HUES64 (cell line): ENCODE data around the gene MKI67.

ENCODE experiments used
- H3K27ac ChIP-seq: 2 replicates; pipeline ENCODE4 v1.7.0; 2013; ENCODE audit warnings: low read depth, low read length, inconsistent platforms
- H3K27me3 ChIP-seq: 2 replicates; pipeline ENCODE4 v1.6.1; 2013; ENCODE audit warnings: mild to moderate bottlenecking, low read length; ENCODE audit not compliant: insufficient read depth
- H3K36me3 ChIP-seq: 2 replicates; pipeline ENCODE4 v1.6.1; 2013; ENCODE audit warnings: mild to moderate bottlenecking, low read length; ENCODE audit not compliant: insufficient read depth
- H3K4me1 ChIP-seq: 2 replicates; pipeline ENCODE4 v1.6.1; 2013; ENCODE audit warnings: mild to moderate bottlenecking, low read length, moderate library complexity; ENCODE audit not compliant: insufficient read depth
- H3K4me3 ChIP-seq: 2 replicates; pipeline ENCODE4 v1.5.1; 2013; ENCODE audit warnings: mild to moderate bottlenecking, low read length, moderate library complexity
- H3K9ac ChIP-seq: 2 replicates; pipeline ENCODE4 v1.6.1; 2013; ENCODE audit warnings: mild to moderate bottlenecking, low read depth, low read length
- H3K9me3 ChIP-seq: 2 replicates; pipeline ENCODE4 v1.6.1; 2013; ENCODE audit warnings: low read depth, low read length; ENCODE audit not compliant: insufficient read depth
- WGBS: fragments of 150-250, 120-280 bp; methylation state at CpG from one replicate; pipeline ENCODE4 v1.1.7; 2013; ENCODE audit warnings: missing lambda C conversion rate; 5-methylcytosine and 5-hydroxymethylcytosine counted together

The MKI67 gene

GRCh38 chr10:128070161-128070560 lies 56.1 kb downstream of the MKI67 start:
- no peaks in the 10 kb centered on the region for H3K4me1 ChIP-seq
- H3K27me3 ChIP-seq = 0 out of 2 replicates have a peak, but pooled peaks cover 7% of the 10 kb centered on the region
- 92% methylated on average over 10 of the region's 10 CpGs for WGBS
- H3K36me3 ChIP-seq = no peaks in the 10 kb centered on the region
- no peak overlapping the region for H3K9ac ChIP-seq
- H3K9me3 ChIP-seq = no peaks in the 10 kb centered on the region
- no peak overlapping the region for H3K4me3 ChIP-seq
- no peak overlapping the region for H3K27ac ChIP-seq

GRCh38 chr10:128069351-128070051 lies 56.7 kb downstream of the MKI67 start:
- 36% methylated on average over 28 of the region's 28 CpGs for WGBS
- Histone ChIP-seq H3K4me3 (no peak overlapping the region), H3K27me3 (0 out of 2 replicates have a peak, but pooled peaks cover 7% of the 10 kb centered on the region), H3K9me3 (no peaks in the 10 kb centered on the region), H3K27ac (no peak overlapping the region), H3K36me3 (no peaks in the 10 kb centered on the region), H3K9ac (no peak overlapping the region), H3K4me1 (no peaks in the 10 kb centered on the region)

- Histone ChIP-seq H3K27me3 (0 out of 2 replicates have a peak, but pooled peaks cover 7% of the 10 kb centered on the region), H3K4me3 (no peak overlapping the region), H3K9ac (no peak overlapping the region), H3K9me3 (no peaks in the 10 kb centered on the region), H3K4me1 (peaks cover 3% of the 10 kb centered on the region; the same call in 1 of the 2 replicates), H3K27ac (no peak overlapping the region), H3K36me3 (no peaks in the 10 kb centered on the region)
- 96% methylated on average over 19 of the region's 19 CpGs for WGBS
Measured at GRCh38 chr10:128068398-128069285, 57.6 kb downstream of the MKI67 start.

GRCh38 chr10:128067691-128068397 lies 58.4 kb downstream of the MKI67 start:
- Histone ChIP-seq H3K9me3 (no peaks in the 10 kb centered on the region), H3K27me3 (0 out of 2 replicates have a peak, but pooled peaks cover 7% of the 10 kb centered on the region), H3K36me3 (no peaks in the 10 kb centered on the region), H3K4me1 (peaks cover 11% of the 10 kb centered on the region), H3K9ac (no peak overlapping the region), H3K4me3 (no peak overlapping the region), H3K27ac (no peak overlapping the region)
- WGBS = 95% methylated on average over 25 of the region's 25 CpGs

- no peaks in the 10 kb centered on the region for H3K9me3 ChIP-seq
- no peaks in the 10 kb centered on the region for H3K36me3 ChIP-seq
- no peak overlapping the region for H3K27ac ChIP-seq
- no peak overlapping the region for H3K9ac ChIP-seq
- H3K27me3 ChIP-seq = 0 out of 2 replicates have a peak, but pooled peaks cover 7% of the 10 kb centered on the region
- WGBS = 85% methylated on average over 13 of the region's 13 CpGs
- H3K4me3 ChIP-seq = no peak overlapping the region
- peaks cover 21% of the 10 kb centered on the region for H3K4me1 ChIP-seq
Measured at GRCh38 chr10:128066870-128067382, 59.3 kb downstream of the MKI67 start.

GRCh38 chr10:128065881-128066534 lies 60.2 kb downstream of the MKI67 start:
- no peak overlapping the region for H3K9ac ChIP-seq

GRCh38 chr10:128064970-128065580 lies 61.1 kb downstream of the MKI67 start:
- H3K27me3 ChIP-seq = 0 out of 2 replicates have a peak, but pooled peaks cover 3% of the 10 kb centered on the region
- H3K9me3 ChIP-seq = no peaks in the 10 kb centered on the region
- H3K4me3 ChIP-seq = no peak overlapping the region
- no peaks in the 10 kb centered on the region for H3K36me3 ChIP-seq
- 92% methylated on average over 17 of the region's 17 CpGs for WGBS
- peaks cover 21% of the 10 kb centered on the region for H3K4me1 ChIP-seq
- H3K9ac ChIP-seq = no peak overlapping the region
- H3K27ac ChIP-seq = no peak overlapping the region

More at GRCh38 chr10:128065881-128066534, 60.2 kb downstream of the MKI67 start:
- H3K27me3 ChIP-seq = 0 out of 2 replicates have a peak, but pooled peaks cover 7% of the 10 kb centered on the region
- H3K4me3 ChIP-seq = no peak overlapping the region
- no peaks in the 10 kb centered on the region for H3K36me3 ChIP-seq
- H3K27ac ChIP-seq = no peak overlapping the region
- WGBS = 97% methylated on average over 13 of the region's 13 CpGs
- peaks cover 21% of the 10 kb centered on the region for H3K4me1 ChIP-seq
- no peaks in the 10 kb centered on the region for H3K9me3 ChIP-seq

- peaks cover 21% of the 10 kb centered on the region for H3K4me1 ChIP-seq
- H3K4me3 ChIP-seq = no peak overlapping the region
- 90% methylated on average over 11 of the region's 11 CpGs for WGBS
- no peaks in the 10 kb centered on the region for H3K27me3 ChIP-seq
- H3K27ac ChIP-seq = no peak overlapping the region
- H3K9me3 ChIP-seq = no peaks in the 10 kb centered on the region
- H3K36me3 ChIP-seq = no peaks in the 10 kb centered on the region
- H3K9ac ChIP-seq = no peak overlapping the region
Measured at GRCh38 chr10:128064108-128064969, 61.9 kb downstream of the MKI67 start.

- H3K4me1 ChIP-seq = peaks cover 21% of the 10 kb centered on the region
- H3K9me3 ChIP-seq = no peaks in the 10 kb centered on the region
- H3K27me3 ChIP-seq = no peaks in the 10 kb centered on the region
- H3K9ac ChIP-seq = no peak overlapping the region
- no peaks in the 10 kb centered on the region for H3K36me3 ChIP-seq
- H3K4me3 ChIP-seq = no peak overlapping the region
- 90% methylated on average over 7 of the region's 7 CpGs for WGBS
- H3K27ac ChIP-seq = no peak overlapping the region
Measured at GRCh38 chr10:128063736-128064107, 62.5 kb downstream of the MKI67 start.
